Left colon (tissue), 2 donors: ENCODE results near the gene WDR73. TPM values are rescaled to one million over a fixed set of nuclear protein-coding genes. Genes with fewer than 3 reads are reported as not detected.

Source experiments
- ATAC-seq: fragments of 200-7000 bp; cut with Tn5 transposase; one replicate; pipeline ENCODE4 v1.9.1; 2020; ENCODE audit warnings: mild to moderate bottlenecking, moderate library complexity
- DNase-seq, 2 donors: peaks; one replicate each; pipeline ENCODE4 v3.0.0-alpha.2; 2020
- intact Hi-C, 2 donors: fragments of 100-400 bp; cut with DNase I in 1 of 2; cut with micrococcal nuclease in 1 of 2; formaldehyde crosslinking; loops; one replicate each; pipeline versions ENCODE4 v1.11.2 to v1.14.0; 2022; cut with DNase I, micrococcal nuclease
- total RNA-seq, 2 donors: library from RNA; stranded (reverse); fragmentation: NEBNext Ultra II Directional; extraction: Animal tissue kit (Norgen Biotek cat#: 25700); gene quantifications; one replicate each; pipeline ENCODE4 v1.2.1, GENCODE V29; 2021
- donor health status: DM: no; HTN: no; CAD: no.
- donor health status: DM: yes; HTN: yes; CAD: no.

WDR73 gene
- total RNA-seq, 2 donors from 2014 or later, result 17.0 to 20.5 TPM

GRCh38 chr15:84629033-84629432, 25.1 kb downstream of the WDR73 start:
- intact Hi-C loops, result no loop called here
- no peak for ATAC-seq

GRCh38 chr15:84625123-84625522, 29.0 kb downstream of the WDR73 start:
- no peak for ATAC-seq
- no peak for DNase-seq
- intact Hi-C loops, result no loop called here

More at GRCh38 chr15:84629033-84629432, 25.1 kb downstream of the WDR73 start:
- DNase-seq, result no peak

GRCh38 chr15:84624359-84624758, 29.7 kb downstream of the WDR73 start:
- intact Hi-C loops, result no loop called here
- ATAC-seq (no peak), DNase-seq (no peak)

GRCh38 chr15:84621358-84621979, 32.6 kb downstream of the WDR73 start:
- intact Hi-C loops, result no loop called here
- DNase-seq (no peak), ATAC-seq (no peak)

GRCh38 chr15:84620626-84621025, 33.5 kb downstream of the WDR73 start:
- ATAC-seq (no peak), DNase-seq (no peak)
- intact Hi-C loops, result no loop called here

- no peak for ATAC-seq
- intact Hi-C loops, result no loop called here
- DNase-seq, result no peak
Measured at GRCh38 chr15:84616235-84616634, 37.8 kb downstream of the WDR73 start.

GRCh38 chr15:84611631-84612030, 42.5 kb downstream of the WDR73 start:
- ATAC-seq, result no peak
- intact Hi-C loops, result no loop called here
- no peak for DNase-seq

GRCh38 chr15:84609818-84610525, 44.1 kb downstream of the WDR73 start:
- DNase-seq (no peak), ATAC-seq (no peak)
- intact Hi-C loops, result no loop called here

GRCh38 chr15:84608707-84609284, 45.3 kb downstream of the WDR73 start:
- intact Hi-C loops, result no loop called here
- ATAC-seq (no peak), DNase-seq (no peak)

- DNase-seq, result no peak
- intact Hi-C loops, result no loop called here
- peak; percentile 92 for ATAC-seq
Measured at GRCh38 chr15:84606653-84607120, 47.4 kb downstream of the WDR73 start.

GRCh38 chr15:84605554-84605882, 48.6 kb downstream of the WDR73 start:
- ATAC-seq (no peak), DNase-seq (no peak)
- intact Hi-C loops, result no loop called here

GRCh38 chr15:84604826-84605553, 49.1 kb downstream of the WDR73 start:
- ATAC-seq (no peak), DNase-seq (no peak)
- intact Hi-C loops, result no loop called here

- DNase-seq, result no peak
- intact Hi-C loops, result no loop called here
- no peak for ATAC-seq
Measured at GRCh38 chr15:84603630-84604379, 50.3 kb downstream of the WDR73 start.

GRCh38 chr15:84601555-84601838, 52.6 kb downstream of the WDR73 start:
- no peak for DNase-seq
- no peak for ATAC-seq
- intact Hi-C loops, result no loop called here

GRCh38 chr15:84600687-84601554, 53.2 kb downstream of the WDR73 start, which contains the start of gene ZSCAN2:
Gene ZSCAN2 (plus strand): TSS chr15:84601009. CDS start chr15:84603928, 2,919 bp downstream.
- ATAC-seq (peak; percentile 95), DNase-seq (peak; percentile 95 to 96)
- intact Hi-C loops, result no loop called here

- intact Hi-C loops, result no loop called here
- DNase-seq (peak; percentile 92 to 95), ATAC-seq (peak; percentile 90)
Measured at GRCh38 chr15:84600331-84600686, 53.8 kb downstream of the WDR73 start.

GRCh38 chr15:84599906-84600305, 54.2 kb downstream of the WDR73 start:
- no peak for ATAC-seq

GRCh38 chr15:84598993-84599392, 55.1 kb downstream of the WDR73 start:
- DNase-seq (peak in 1 of 2 donors; percentile 42), ATAC-seq (peak; percentile 20)
- intact Hi-C loops, result loop anchor here in 1 of 2 donors (10.0 kb wide), 2 partner anchors 56 to 286 kb away; partner anchors contain the start of genes NMB, SLC28A1 and WDR73

More at GRCh38 chr15:84599906-84600305, 54.2 kb downstream of the WDR73 start:
- no peak for DNase-seq
- intact Hi-C loops, result loop anchor here in 1 of 2 donors (10.0 kb wide), 2 partner anchors 55 to 285 kb away; partner anchors contain the start of genes NMB, SLC28A1 and WDR73
